Measurements from ENCODE around the gene SNRNP48.

GRCh38 chr6:7591770-7592169 is 1.8 kb downstream of the SNRNP48 start:
- TF ChIP-seq POLR2A (IDR thresholded peaks at IDR 0.05; ENCODE audit: low read length) (no peak), GATA1 (IDR thresholded peaks at IDR 0.05; ENCODE audit: low read depth, low read length) (no peak)
